ENCODE data around the gene DAPK1.

DAPK1 gene

GRCh38 chr9:87635656-87636501, 138.2 kb downstream of the DAPK1 start:
- FAIRE-seq (no peak), DNase-seq (ENCODE audit: insufficient read length, low spot score) (no peak)
- TF ChIP-seq POLR2AphosphoS5 (IDR thresholded peaks at IDR 0.05; ENCODE audit: low read depth, low read length) (no peak), POU2F2 (IDR thresholded peaks at IDR 0.05; ENCODE audit: low read depth, low read length) (no peak), PAX5 (IDR thresholded peaks at IDR 0.05; ENCODE audit: insufficient read depth, low read length, severe bottlenecking) (no peak), SPI1 (IDR thresholded peaks at IDR 0.05; ENCODE audit: low read depth, low read length) (no peak), TAF1 (IDR thresholded peaks at IDR 0.05; ENCODE audit: low read depth, low read length) (no peak), POLR2A (IDR thresholded peaks at IDR 0.05; ENCODE audit: low read depth, low read length) (no peak)

DNA sequence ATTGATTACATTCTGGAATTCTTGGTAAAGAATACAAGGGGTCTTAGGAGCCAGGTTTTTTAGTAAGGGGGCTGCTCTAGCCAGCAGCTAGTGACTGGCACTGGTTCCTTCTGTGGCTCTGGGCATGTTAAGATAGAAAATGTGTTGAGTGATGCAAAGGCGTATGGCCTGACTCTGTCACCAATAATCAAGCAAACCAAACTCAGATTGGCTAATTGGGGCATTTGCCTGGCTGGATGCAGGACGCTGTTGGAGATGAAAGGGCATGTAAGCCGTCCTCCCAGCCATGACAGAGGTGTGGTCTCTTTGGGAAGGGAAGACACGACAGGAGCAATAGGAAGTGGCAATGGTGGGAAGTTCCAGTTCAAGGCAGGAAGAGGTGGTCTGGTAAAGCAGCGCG, 140.6 kb downstream of the DAPK1 start:
- DNase-seq (ENCODE audit: insufficient read length, low spot score) (no peak), FAIRE-seq (no peak)
- TF ChIP-seq TAF1 (IDR thresholded peaks at IDR 0.05; ENCODE audit: low read depth, low read length) (no peak), PAX5 (IDR thresholded peaks at IDR 0.05; ENCODE audit: insufficient read depth, low read length, severe bottlenecking) (no peak), POU2F2 (IDR thresholded peaks at IDR 0.05; ENCODE audit: low read depth, low read length) (no peak), POLR2A (IDR thresholded peaks at IDR 0.05; ENCODE audit: low read depth, low read length) (no peak), SPI1 (IDR thresholded peaks at IDR 0.05; ENCODE audit: low read depth, low read length) (no peak), POLR2AphosphoS5 (IDR thresholded peaks at IDR 0.05; ENCODE audit: low read depth, low read length) (no peak)

GRCh38 chr9:87639949-87640348, 142.3 kb downstream of the DAPK1 start:
- TF ChIP-seq POLR2AphosphoS5 (IDR thresholded peaks at IDR 0.05; ENCODE audit: low read depth, low read length) (no peak), TAF1 (IDR thresholded peaks at IDR 0.05; ENCODE audit: low read depth, low read length) (no peak), POLR2A (IDR thresholded peaks at IDR 0.05; ENCODE audit: low read depth, low read length) (no peak), POU2F2 (IDR thresholded peaks at IDR 0.05; ENCODE audit: low read depth, low read length) (no peak)
- DNase-seq (ENCODE audit: insufficient read length, low spot score) = no peak
- no peak for FAIRE-seq

GRCh38 chr9:87640385-87640795, 142.7 kb downstream of the DAPK1 start:
- DNase-seq (ENCODE audit: insufficient read length, low spot score) = no peak
- no peak for FAIRE-seq
- no peak for TF ChIP-seq POLR2A (IDR thresholded peaks at IDR 0.05; ENCODE audit: low read depth, low read length)
- no peak for TF ChIP-seq POU2F2 (IDR thresholded peaks at IDR 0.05; ENCODE audit: low read depth, low read length)
- no peak for TF ChIP-seq PAX5 (IDR thresholded peaks at IDR 0.05; ENCODE audit: insufficient read depth, low read length, severe bottlenecking)
- TF ChIP-seq POLR2AphosphoS5 (IDR thresholded peaks at IDR 0.05; ENCODE audit: low read depth, low read length) = no peak
- no peak for TF ChIP-seq TAF1 (IDR thresholded peaks at IDR 0.05; ENCODE audit: low read depth, low read length)
- no peak for TF ChIP-seq SPI1 (IDR thresholded peaks at IDR 0.05; ENCODE audit: low read depth, low read length)

DNA sequence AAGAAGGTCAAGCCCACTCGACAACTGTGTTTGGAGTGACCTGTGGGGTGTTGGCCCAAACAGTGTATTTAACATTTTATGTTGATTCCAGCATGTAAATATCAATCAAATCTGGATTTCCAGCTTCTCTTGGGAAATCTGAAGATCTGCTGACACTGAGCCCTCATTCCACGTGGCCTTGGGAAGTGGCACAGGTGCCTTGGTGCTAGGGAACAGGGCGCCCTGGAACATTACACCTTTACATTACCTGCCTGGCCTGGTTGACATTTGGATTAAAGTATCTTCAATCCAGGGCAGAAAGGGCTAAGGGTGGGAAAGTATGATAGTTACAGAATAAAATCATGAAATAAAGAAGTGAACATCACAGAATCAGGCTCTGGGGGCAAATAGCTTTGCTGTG, 143.4 kb downstream of the DAPK1 start:
- no peak for TF ChIP-seq TAF1 (IDR thresholded peaks at IDR 0.05; ENCODE audit: low read depth, low read length)
- TF ChIP-seq POLR2A (IDR thresholded peaks at IDR 0.05; ENCODE audit: low read depth, low read length) = no peak
- no peak for TF ChIP-seq SPI1 (IDR thresholded peaks at IDR 0.05; ENCODE audit: low read depth, low read length)
- no peak for TF ChIP-seq PAX5 (IDR thresholded peaks at IDR 0.05; ENCODE audit: insufficient read depth, low read length, severe bottlenecking)
- TF ChIP-seq POU2F2 (IDR thresholded peaks at IDR 0.05; ENCODE audit: low read depth, low read length) = no peak
- TF ChIP-seq POLR2AphosphoS5 (IDR thresholded peaks at IDR 0.05; ENCODE audit: low read depth, low read length) = no peak
- no peak for FAIRE-seq
- DNase-seq (ENCODE audit: insufficient read length, low spot score) = no peak

- FAIRE-seq = no peak
- DNase-seq (ENCODE audit: insufficient read length, low spot score) = no peak
- TF ChIP-seq TAF1 (IDR thresholded peaks at IDR 0.05; ENCODE audit: low read depth, low read length) (no peak), SPI1 (IDR thresholded peaks at IDR 0.05; ENCODE audit: low read depth, low read length) (no peak), POLR2A (IDR thresholded peaks at IDR 0.05; ENCODE audit: low read depth, low read length) (no peak), POLR2AphosphoS5 (IDR thresholded peaks at IDR 0.05; ENCODE audit: low read depth, low read length) (no peak), POU2F2 (IDR thresholded peaks at IDR 0.05; ENCODE audit: low read depth, low read length) (no peak), PAX5 (IDR thresholded peaks at IDR 0.05; ENCODE audit: insufficient read depth, low read length, severe bottlenecking) (no peak)
These were observed 144.9 kb downstream of the DAPK1 start for GRCh38 chr9:87642330-87643106.

DNA sequence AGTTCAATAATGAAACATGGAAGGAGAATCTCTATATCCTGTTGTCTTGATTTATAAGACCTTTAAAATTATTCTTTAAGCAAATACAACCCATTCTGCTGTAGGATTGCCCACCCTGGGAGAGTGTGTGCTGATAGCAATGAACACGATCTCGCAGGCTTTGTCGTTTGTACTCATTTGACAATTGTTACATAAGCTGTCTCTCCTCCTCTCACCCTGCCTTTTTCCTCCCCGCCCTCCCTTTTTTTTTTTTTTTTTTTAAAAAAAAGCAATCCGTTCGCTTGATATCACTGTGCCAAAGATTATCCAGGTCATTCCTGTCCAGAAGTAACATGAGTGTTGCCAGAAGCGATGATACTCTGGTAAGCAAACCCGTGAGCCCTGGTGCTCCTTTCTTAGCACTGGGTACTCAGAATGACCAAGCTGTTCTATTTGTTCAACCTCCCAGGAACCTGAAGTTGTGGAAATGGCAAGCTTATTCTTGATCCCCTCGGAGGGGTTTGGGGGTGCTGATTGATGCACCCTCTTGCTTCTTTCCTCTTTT, 145.5 kb downstream of the DAPK1 start:
- TF ChIP-seq POU2F2 (IDR thresholded peaks at IDR 0.05; ENCODE audit: low read depth, low read length) = no peak
- no peak for TF ChIP-seq POLR2AphosphoS5 (IDR thresholded peaks at IDR 0.05; ENCODE audit: low read depth, low read length)
- TF ChIP-seq SPI1 (IDR thresholded peaks at IDR 0.05; ENCODE audit: low read depth, low read length) = no peak
- no peak for TF ChIP-seq TAF1 (IDR thresholded peaks at IDR 0.05; ENCODE audit: low read depth, low read length)
- no peak for TF ChIP-seq PAX5 (IDR thresholded peaks at IDR 0.05; ENCODE audit: insufficient read depth, low read length, severe bottlenecking)
- TF ChIP-seq POLR2A (IDR thresholded peaks at IDR 0.05; ENCODE audit: low read depth, low read length) = no peak
- FAIRE-seq (no peak), DNase-seq (ENCODE audit: insufficient read length, low spot score) (no peak)

- TF ChIP-seq SPI1 (IDR thresholded peaks at IDR 0.05; ENCODE audit: low read depth, low read length) = no peak
- TF ChIP-seq POLR2AphosphoS5 (IDR thresholded peaks at IDR 0.05; ENCODE audit: low read depth, low read length) = no peak
- TF ChIP-seq PAX5 (IDR thresholded peaks at IDR 0.05; ENCODE audit: insufficient read depth, low read length, severe bottlenecking) = no peak
- no peak for TF ChIP-seq POU2F2 (IDR thresholded peaks at IDR 0.05; ENCODE audit: low read depth, low read length)
- TF ChIP-seq POLR2A (IDR thresholded peaks at IDR 0.05; ENCODE audit: low read depth, low read length) = no peak
- no peak for TF ChIP-seq TAF1 (IDR thresholded peaks at IDR 0.05; ENCODE audit: low read depth, low read length)
- FAIRE-seq (no peak), DNase-seq (ENCODE audit: insufficient read length, low spot score) (no peak)
These were observed 146.3 kb downstream of the DAPK1 start for GRCh38 chr9:87643778-87644570.

All from GM12891 (cell line).